HUES64 (cell line): ENCODE data around the gene DRC3.
"Not testable (repeated sequence)": the region's sequence is repeated elsewhere in the genome, so short reads cannot be mapped to it uniquely, and the experiment has no call there.

Experiments used
- H3K27ac ChIP-seq: 2 replicates; pipeline ENCODE4 v1.7.0; 2013; ENCODE audit warnings: low read depth, low read length, inconsistent platforms
- H3K27me3 ChIP-seq: 2 replicates; pipeline ENCODE4 v1.6.1; 2013; ENCODE audit warnings: mild to moderate bottlenecking, low read length; ENCODE audit not compliant: insufficient read depth
- H3K36me3 ChIP-seq: 2 replicates; pipeline ENCODE4 v1.6.1; 2013; ENCODE audit warnings: mild to moderate bottlenecking, low read length; ENCODE audit not compliant: insufficient read depth
- H3K4me1 ChIP-seq: 2 replicates; pipeline ENCODE4 v1.6.1; 2013; ENCODE audit warnings: mild to moderate bottlenecking, low read length, moderate library complexity; ENCODE audit not compliant: insufficient read depth
- H3K4me3 ChIP-seq: 2 replicates; pipeline ENCODE4 v1.5.1; 2013; ENCODE audit warnings: mild to moderate bottlenecking, low read length, moderate library complexity
- H3K9ac ChIP-seq: 2 replicates; pipeline ENCODE4 v1.6.1; 2013; ENCODE audit warnings: mild to moderate bottlenecking, low read depth, low read length
- H3K9me3 ChIP-seq: 2 replicates; pipeline ENCODE4 v1.6.1; 2013; ENCODE audit warnings: low read depth, low read length; ENCODE audit not compliant: insufficient read depth
- WGBS: fragments of 150-250, 120-280 bp; methylation state at CpG from one replicate; pipeline ENCODE4 v1.1.7; 2013; ENCODE audit warnings: missing lambda C conversion rate; 5-methylcytosine and 5-hydroxymethylcytosine counted together

Gene DRC3

GRCh38 chr17:17985555-17985954 is 12.9 kb downstream of the DRC3 start:
- H3K27me3 ChIP-seq: no peaks in the 10 kb centered on the region
- H3K4me1 ChIP-seq: no peaks in the 10 kb centered on the region
- H3K4me3 ChIP-seq: no peak overlapping the region
- H3K9me3 ChIP-seq: no peaks in the 10 kb centered on the region
- 88% methylated on average over 3 of the region's 3 CpGs for WGBS
- no peak overlapping the region for H3K9ac ChIP-seq
- H3K27ac ChIP-seq: no peak overlapping the region
- no peaks in the 10 kb centered on the region for H3K36me3 ChIP-seq

- Histone ChIP-seq H3K4me3 (no peak overlapping the region), H3K9ac (no peak overlapping the region), H3K36me3 (no peaks in the 10 kb centered on the region), H3K27ac (no peak overlapping the region), H3K27me3 (no peaks in the 10 kb centered on the region), H3K4me1 (no peaks in the 10 kb centered on the region), H3K9me3 (no peaks in the 10 kb centered on the region)
- 79% methylated on average over 5 of the region's 7 CpGs for WGBS
These were observed 14.7 kb downstream of the DRC3 start for GRCh38 chr17:17987187-17987896.

GRCh38 chr17:17987901-17988300 is 15.2 kb downstream of the DRC3 start:
- Histone ChIP-seq H3K4me3 (no peak overlapping the region), H3K4me1 (no peaks in the 10 kb centered on the region), H3K27me3 (no peaks in the 10 kb centered on the region), H3K27ac (no peak overlapping the region), H3K9ac (no peak overlapping the region), H3K36me3 (no peaks in the 10 kb centered on the region), H3K9me3 (no peaks in the 10 kb centered on the region)
- WGBS: 92% methylated on average over 14 of the region's 14 CpGs

- 92% methylated on average over 7 of the region's 7 CpGs for WGBS
These were observed 15.8 kb downstream of the DRC3 start for GRCh38 chr17:17988427-17988945.

GRCh38 chr17:17989081-17989480 is 16.4 kb downstream of the DRC3 start:
- H3K36me3 ChIP-seq: no peaks in the 10 kb centered on the region
- H3K9me3 ChIP-seq: no peaks in the 10 kb centered on the region
- WGBS: 93% methylated on average over 9 of the region's 9 CpGs
- H3K4me1 ChIP-seq: no peaks in the 10 kb centered on the region
- no peak overlapping the region for H3K9ac ChIP-seq
- no peaks in the 10 kb centered on the region for H3K27me3 ChIP-seq
- no peak overlapping the region for H3K27ac ChIP-seq
- no peak overlapping the region for H3K4me3 ChIP-seq

More at GRCh38 chr17:17988427-17988945, 15.8 kb downstream of the DRC3 start:
- no peaks in the 10 kb centered on the region for H3K27me3 ChIP-seq
- H3K36me3 ChIP-seq: no peaks in the 10 kb centered on the region
- H3K9ac ChIP-seq: no peak overlapping the region
- no peak overlapping the region for H3K27ac ChIP-seq
- no peak overlapping the region for H3K4me3 ChIP-seq
- no peaks in the 10 kb centered on the region for H3K9me3 ChIP-seq
- no peaks in the 10 kb centered on the region for H3K4me1 ChIP-seq

- Histone ChIP-seq H3K4me3 (no peak overlapping the region), H3K4me1 (peaks cover 2% of the 10 kb centered on the region; the same call in 1 of the 2 replicates), H3K27me3 (no peaks in the 10 kb centered on the region), H3K9me3 (no peaks in the 10 kb centered on the region), H3K27ac (no peak overlapping the region), H3K36me3 (no peaks in the 10 kb centered on the region), H3K9ac (no peak overlapping the region)
- WGBS: 91% methylated on average over 10 of the region's 10 CpGs
These were observed 17.0 kb downstream of the DRC3 start for GRCh38 chr17:17989618-17990017.

- Histone ChIP-seq H3K27me3 (no peaks in the 10 kb centered on the region), H3K4me1 (peaks cover 2% of the 10 kb centered on the region; the same call in 1 of the 2 replicates), H3K36me3 (no peaks in the 10 kb centered on the region), H3K9me3 (no peaks in the 10 kb centered on the region), H3K27ac (no peak overlapping the region), H3K9ac (no peak overlapping the region), H3K4me3 (no peak overlapping the region)
- 90% methylated on average over 2 of the region's 2 CpGs for WGBS
These were observed 17.6 kb downstream of the DRC3 start for GRCh38 chr17:17990282-17990681.

GRCh38 chr17:17993366-17993765 is 20.7 kb downstream of the DRC3 start:
- no peak overlapping the region for H3K9ac ChIP-seq
- 93% methylated on average over 2 of the region's 2 CpGs for WGBS
- no peaks in the 10 kb centered on the region for H3K36me3 ChIP-seq
- H3K9me3 ChIP-seq: no peaks in the 10 kb centered on the region
- no peak overlapping the region for H3K27ac ChIP-seq
- H3K27me3 ChIP-seq: no peaks in the 10 kb centered on the region
- H3K4me1 ChIP-seq: peaks cover 2% of the 10 kb centered on the region; the same call in 1 of the 2 replicates
- H3K4me3 ChIP-seq: no peak overlapping the region

- 95% methylated on average over 12 of the region's 12 CpGs for WGBS
- no peak overlapping the region for H3K4me3 ChIP-seq
- no peak overlapping the region for H3K9ac ChIP-seq
- H3K36me3 ChIP-seq: no peaks in the 10 kb centered on the region
- no peaks in the 10 kb centered on the region for H3K27me3 ChIP-seq
- peaks cover 2% of the 10 kb centered on the region; the same call in 1 of the 2 replicates for H3K4me1 ChIP-seq
- no peaks in the 10 kb centered on the region for H3K9me3 ChIP-seq
- no peak overlapping the region for H3K27ac ChIP-seq
These were observed 21.2 kb downstream of the DRC3 start for GRCh38 chr17:17993852-17994251.

GRCh38 chr17:17994271-17995069 is 21.8 kb downstream of the DRC3 start:
- no peaks in the 10 kb centered on the region for H3K36me3 ChIP-seq
- no peaks in the 10 kb centered on the region for H3K9me3 ChIP-seq
- no peaks in the 10 kb centered on the region for H3K27me3 ChIP-seq
- H3K27ac ChIP-seq: no peak overlapping the region
- WGBS: 51% methylated on average over 18 of the region's 18 CpGs
- peaks cover 2% of the 10 kb centered on the region; the same call in 1 of the 2 replicates for H3K4me1 ChIP-seq
- H3K9ac ChIP-seq: no peak overlapping the region
- no peak overlapping the region for H3K4me3 ChIP-seq

- 97% methylated on average over 8 of the region's 8 CpGs for WGBS
- not testable (repeated sequence) for H3K9me3 ChIP-seq, H3K36me3 ChIP-seq, H3K4me1 ChIP-seq, H3K27me3 ChIP-seq, H3K4me3 ChIP-seq, H3K27ac ChIP-seq, H3K9ac ChIP-seq
These were observed 23.2 kb downstream of the DRC3 start for GRCh38 chr17:17995887-17996286.
